Endodermal cell (in vitro differentiated cells): ENCODE data around the gene METTL25B. TPM values are rescaled to one million over a fixed set of nuclear protein-coding genes. Genes with fewer than 3 reads are reported as not detected.

ENCODE experiments used
- DNase-seq: peaks from one replicate; pipeline ENCODE4 v3.0.0-alpha.2; 2017
- H3K27ac ChIP-seq: 2 replicates; pipeline ENCODE4 v1.5.1; 2013; ENCODE audit warnings: mild to moderate bottlenecking, low read depth, low read length, moderate library complexity
- H3K27me3 ChIP-seq: 2 replicates; pipeline ENCODE4 v1.6.1; 2013; ENCODE audit warnings: mild to moderate bottlenecking, low read length, moderate library complexity; ENCODE audit not compliant: insufficient read depth, control insufficient read depth, poor library complexity, severe bottlenecking
- H3K36me3 ChIP-seq: 2 replicates; pipeline ENCODE4 v1.7.0; 2013; ENCODE audit warnings: mild to moderate bottlenecking, low read length, moderate library complexity; ENCODE audit not compliant: control insufficient read depth, insufficient read depth
- H3K4me1 ChIP-seq: one replicate; pipeline ENCODE4 v1.7.0; 2013; ENCODE audit warnings: low read length; ENCODE audit not compliant: control insufficient read depth, insufficient read depth
- H3K4me3 ChIP-seq: 2 replicates; pipeline ENCODE4 v1.5.1; 2013; ENCODE audit warnings: mild to moderate bottlenecking, low read length, moderate library complexity
- H3K9ac ChIP-seq: 2 replicates; pipeline ENCODE4 v1.6.1; 2013; ENCODE audit warnings: mild to moderate bottlenecking, low read length, moderate library complexity; ENCODE audit not compliant: poor library complexity, severe bottlenecking; ENCODE audit errors: extremely low read depth
- H3K9me3 ChIP-seq: 2 replicates; pipeline ENCODE4 v1.6.1; 2013; ENCODE audit warnings: mild to moderate bottlenecking, low read length, moderate library complexity; ENCODE audit not compliant: control insufficient read depth
- H3K27ac Mint-ChIP-seq: 2 replicates; pipeline ENCODE4 v1.8.0; 2020; ENCODE audit warnings: mixed read lengths
- H3K27me3 Mint-ChIP-seq: 2 replicates; pipeline ENCODE4 v1.8.0; 2021; ENCODE audit warnings: mild to moderate bottlenecking, mixed read lengths; ENCODE audit not compliant: insufficient read depth
- H3K36me3 Mint-ChIP-seq: 2 replicates; pipeline ENCODE4 v1.8.0; 2020; ENCODE audit warnings: low read depth, mixed read lengths
- H3K4me1 Mint-ChIP-seq: 2 replicates; pipeline ENCODE4 v1.8.0; 2020; ENCODE audit warnings: mixed read lengths
- H3K4me3 Mint-ChIP-seq: 2 replicates; pipeline ENCODE4 v1.8.0; 2020; ENCODE audit warnings: mild to moderate bottlenecking, moderate library complexity, mixed read lengths
- H3K9me3 Mint-ChIP-seq: 2 replicates; pipeline ENCODE4 v1.8.0; 2020; ENCODE audit warnings: mild to moderate bottlenecking, mixed read lengths
- WGBS, 2 experiments: methylation state at CpG; one replicate each; pipeline versions ENCODE4 v1.1.5 to v1.1.7; 2013; ENCODE audit warnings: missing lambda C conversion rate in 2 of 2, mixed read lengths in 1 of 2; ENCODE audit not compliant: insufficient coverage in 1 of 2, insufficient read length in 1 of 2; 5-methylcytosine and 5-hydroxymethylcytosine counted together
- total RNA-seq, 2 donors: library from RNA; stranded (reverse); fragmentation: NEBNext Ultra II Directional in 1 of 2; extraction: Animal tissue kit (Norgen Biotek cat#: 25700) in 1 of 2; gene quantifications; 2 replicates in 1 of 2; 3 replicates in 1 of 2; pipeline ENCODE4 v1.2.1, GENCODE V29; 2021
- TF ChIP-seq, protein P1 (sequence below): fragments of 200-600 bp; sonication (generic); conservative IDR thresholded peaks from 2 replicates; pipeline ENCODE4 v1.5.0; 2021; ENCODE audit warnings: antibody characterized with exemption, mild to moderate bottlenecking

Gene METTL25B
- total RNA-seq, 2 donors from 2014 or later, result 25.9 to 35.5 TPM

GRCh38 chr1:156748670-156749418, 20.6 kb downstream of the METTL25B start:
- Histone ChIP-seq H3K4me1 (peaks cover 41% of the 10 kb centered on the region), H3K27me3 (no peaks in the 10 kb centered on the region), H3K9me3 (no peaks in the 10 kb centered on the region), H3K36me3 (peaks cover 37% of the 10 kb centered on the region), H3K27ac (peak overlapping the region; percentile 100), H3K4me3 (peak overlapping the region; percentile 96), H3K9ac (peak overlapping the region; percentile 88)
- no peaks in the 10 kb centered on the region for H3K27me3 Mint-ChIP-seq
- peak; percentile 58 for DNase-seq
- H3K4me3 Mint-ChIP-seq, result peak overlapping the region; percentile 88
- H3K9me3 Mint-ChIP-seq, result no peaks in the 10 kb centered on the region
- peaks cover 58% of the 10 kb centered on the region for H3K4me1 Mint-ChIP-seq
- H3K36me3 Mint-ChIP-seq, result peaks cover 19% of the 10 kb centered on the region
- WGBS, 2 experiments, result 68 to 86% methylated on average over 6 to 9 of the region's 9 CpGs
- H3K27ac Mint-ChIP-seq, result peak overlapping the region; percentile 98
- TF ChIP-seq, protein P1, sequence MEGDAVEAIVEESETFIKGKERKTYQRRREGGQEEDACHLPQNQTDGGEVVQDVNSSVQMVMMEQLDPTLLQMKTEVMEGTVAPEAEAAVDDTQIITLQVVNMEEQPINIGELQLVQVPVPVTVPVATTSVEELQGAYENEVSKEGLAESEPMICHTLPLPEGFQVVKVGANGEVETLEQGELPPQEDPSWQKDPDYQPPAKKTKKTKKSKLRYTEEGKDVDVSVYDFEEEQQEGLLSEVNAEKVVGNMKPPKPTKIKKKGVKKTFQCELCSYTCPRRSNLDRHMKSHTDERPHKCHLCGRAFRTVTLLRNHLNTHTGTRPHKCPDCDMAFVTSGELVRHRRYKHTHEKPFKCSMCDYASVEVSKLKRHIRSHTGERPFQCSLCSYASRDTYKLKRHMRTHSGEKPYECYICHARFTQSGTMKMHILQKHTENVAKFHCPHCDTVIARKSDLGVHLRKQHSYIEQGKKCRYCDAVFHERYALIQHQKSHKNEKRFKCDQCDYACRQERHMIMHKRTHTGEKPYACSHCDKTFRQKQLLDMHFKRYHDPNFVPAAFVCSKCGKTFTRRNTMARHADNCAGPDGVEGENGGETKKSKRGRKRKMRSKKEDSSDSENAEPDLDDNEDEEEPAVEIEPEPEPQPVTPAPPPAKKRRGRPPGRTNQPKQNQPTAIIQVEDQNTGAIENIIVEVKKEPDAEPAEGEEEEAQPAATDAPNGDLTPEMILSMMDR, result no peak

- DNase-seq, result peak; percentile 41
- Mint-ChIP-seq H3K27ac (peak overlapping the region; percentile 98), H3K36me3 (peaks cover 14% of the 10 kb centered on the region), H3K4me3 (peak overlapping the region; percentile 88), H3K27me3 (no peaks in the 10 kb centered on the region), H3K4me1 (peaks cover 56% of the 10 kb centered on the region), H3K9me3 (no peaks in the 10 kb centered on the region)
- H3K4me3 ChIP-seq, result peak overlapping the region; percentile 96
- peak overlapping the region; percentile 88 for H3K9ac ChIP-seq
- H3K4me1 ChIP-seq, result peaks cover 41% of the 10 kb centered on the region
- H3K27ac ChIP-seq, result peak overlapping the region; percentile 6
- WGBS, 2 experiments, result 78 to 81% methylated on average over 7 to 8 of the region's 8 CpGs
- H3K9me3 ChIP-seq, result no peaks in the 10 kb centered on the region
- H3K27me3 ChIP-seq, result no peaks in the 10 kb centered on the region
- TF ChIP-seq, protein P1, result no peak
- peaks cover 36% of the 10 kb centered on the region for H3K36me3 ChIP-seq
These were observed 21.3 kb downstream of the METTL25B start for GRCh38 chr1:156749419-156750118.

- H3K4me1 Mint-ChIP-seq, result peaks cover 50% of the 10 kb centered on the region
- TF ChIP-seq, protein P1, result no peak
- 0 to 8% methylated on average over 3 to 5 of the region's 5 CpGs for WGBS, 2 experiments
These were observed 22.0 kb downstream of the METTL25B start for GRCh38 chr1:156750191-156750672.

More at GRCh38 chr1:156750191-156750672, 22.0 kb downstream of the METTL25B start:
- H3K27me3 ChIP-seq, result no peaks in the 10 kb centered on the region
- H3K4me3 Mint-ChIP-seq, result peak overlapping the region; percentile 88
- peak overlapping the region; percentile 96 for H3K4me3 ChIP-seq
- H3K36me3 Mint-ChIP-seq, result peaks cover 8% of the 10 kb centered on the region
- peaks cover 29% of the 10 kb centered on the region for H3K36me3 ChIP-seq
- peaks cover 37% of the 10 kb centered on the region for H3K4me1 ChIP-seq
- no peaks in the 10 kb centered on the region for H3K27me3 Mint-ChIP-seq
- no peaks in the 10 kb centered on the region for H3K9me3 Mint-ChIP-seq
- H3K27ac Mint-ChIP-seq, result peak overlapping the region; percentile 98
- peak; percentile 65 for DNase-seq
- H3K9ac ChIP-seq, result peak overlapping the region; percentile 88
- no peaks in the 10 kb centered on the region for H3K9me3 ChIP-seq
- peak overlapping the region; percentile 3 for H3K27ac ChIP-seq
